Epidermal melanocyte (primary cell): Measurements from ENCODE around the gene MARK1.
"Not testable (repeated sequence)": the region's sequence is repeated elsewhere in the genome, so short reads cannot be mapped to it uniquely, and the experiment has no call there.

Experiments used
- DNase-seq: peaks from one replicate; pipeline ENCODE4 v3.0.0; 2011; ENCODE audit warnings: low spot score; ENCODE audit not compliant: insufficient read length

The MARK1 gene

DNA sequence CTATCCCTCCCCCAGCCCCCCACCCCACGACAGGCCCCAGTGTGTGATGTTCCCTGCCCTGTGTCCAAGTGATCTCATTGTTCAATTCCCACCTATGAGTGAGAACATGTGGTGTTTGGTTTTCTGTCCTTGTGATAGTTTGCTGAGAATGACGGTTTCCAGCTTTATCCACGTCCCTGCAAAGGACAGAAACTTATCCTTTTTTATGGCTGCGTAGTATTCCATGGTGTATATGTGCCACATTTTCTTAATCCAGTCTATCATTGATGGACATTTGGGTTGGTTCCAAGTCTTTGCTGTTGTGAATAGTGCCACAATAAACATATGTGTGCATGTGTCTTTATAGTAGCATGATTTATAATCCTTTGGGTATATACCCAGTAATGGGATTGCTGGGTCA, 77.7 kb downstream of the MARK1 start:
- not testable (repeated sequence) for DNase-seq

DNA sequence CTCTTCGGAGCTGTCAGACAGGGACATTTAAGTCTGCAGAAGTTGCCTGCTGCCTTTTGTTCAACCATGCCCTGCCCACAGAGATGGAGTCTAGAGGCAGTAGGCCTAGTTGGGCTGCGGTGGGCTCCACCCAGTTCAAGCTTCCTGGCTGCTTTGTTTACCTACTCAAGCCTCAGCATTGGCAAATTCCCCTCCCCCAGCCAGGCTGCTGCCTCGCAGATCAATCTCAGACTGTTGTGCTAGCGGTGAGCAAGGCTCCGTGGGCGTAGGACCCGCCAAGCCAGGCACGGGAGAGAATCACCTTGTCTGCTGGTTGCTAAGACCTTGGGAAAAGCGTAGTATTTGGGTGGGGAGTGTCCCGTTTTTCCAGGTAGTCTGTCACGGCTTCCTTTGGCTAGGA, 83.2 kb downstream of the MARK1 start:
- DNase-seq = not testable (repeated sequence)

DNA sequence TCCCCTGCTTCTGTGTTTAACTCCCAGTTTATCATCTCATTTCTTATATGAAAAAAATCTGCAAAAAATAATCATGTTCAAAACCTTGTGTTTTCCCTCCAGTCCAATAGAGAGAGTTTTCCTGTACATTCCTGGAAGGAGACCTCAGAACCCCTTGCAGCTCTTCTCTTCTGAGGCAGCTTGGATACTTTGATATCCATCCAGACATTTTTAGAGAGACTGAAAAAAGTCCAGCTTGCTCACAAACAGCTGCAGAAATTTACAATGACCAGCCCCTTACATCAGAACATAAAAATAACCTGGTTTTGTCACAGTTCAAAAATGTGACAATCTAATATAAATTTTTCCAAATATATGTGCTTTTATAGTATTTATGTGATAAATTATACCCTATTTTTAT, 88.9 kb downstream of the MARK1 start:
- no peak for DNase-seq

DNA sequence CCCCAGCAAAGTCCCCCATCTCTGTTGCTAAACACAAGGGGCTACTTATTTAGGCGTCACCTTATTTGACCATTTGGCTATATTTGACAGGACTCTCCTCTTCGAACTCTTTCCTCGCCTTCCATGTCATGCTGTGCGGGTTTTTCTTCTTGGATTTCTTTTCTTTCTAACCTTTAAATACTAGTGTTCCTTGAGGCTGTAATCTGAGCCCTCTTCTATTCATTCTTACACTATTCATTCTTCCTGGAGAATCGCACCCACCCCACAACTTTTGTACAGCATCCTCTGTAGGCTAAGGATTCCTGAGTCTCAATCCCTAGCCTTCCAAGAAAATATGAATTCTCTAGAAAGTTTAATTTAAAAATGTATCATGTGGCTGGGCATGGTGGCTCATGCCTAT, 100.5 kb downstream of the MARK1 start:
- DNase-seq = no peak

DNA sequence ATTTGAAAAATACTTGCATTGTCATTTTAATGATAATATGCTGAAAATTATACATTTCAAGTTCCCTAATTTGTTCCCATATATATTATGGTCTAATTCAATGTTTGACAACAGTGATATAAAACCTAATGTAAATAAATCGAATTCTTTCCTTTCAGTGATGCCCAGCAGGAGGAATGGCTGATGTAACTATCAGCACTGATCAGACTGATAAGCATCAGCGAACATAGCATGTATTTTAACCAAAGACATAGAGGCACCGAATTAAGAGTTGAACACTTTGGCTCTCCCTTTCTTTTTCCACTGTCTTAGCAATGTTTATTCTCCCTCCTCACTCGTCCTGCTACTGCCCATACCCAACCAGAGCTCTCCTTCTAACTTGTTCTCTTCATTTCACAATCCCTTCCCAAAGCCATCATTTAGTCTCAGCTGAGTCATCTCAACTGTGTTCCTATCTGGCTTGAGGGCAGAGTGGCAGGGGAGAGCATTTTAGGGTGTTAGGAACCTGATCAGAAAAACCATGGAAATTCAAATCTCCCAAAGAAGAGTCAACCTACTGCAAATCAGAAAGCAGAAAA, 103.4 kb downstream of the MARK1 start:
- no peak for DNase-seq

DNA sequence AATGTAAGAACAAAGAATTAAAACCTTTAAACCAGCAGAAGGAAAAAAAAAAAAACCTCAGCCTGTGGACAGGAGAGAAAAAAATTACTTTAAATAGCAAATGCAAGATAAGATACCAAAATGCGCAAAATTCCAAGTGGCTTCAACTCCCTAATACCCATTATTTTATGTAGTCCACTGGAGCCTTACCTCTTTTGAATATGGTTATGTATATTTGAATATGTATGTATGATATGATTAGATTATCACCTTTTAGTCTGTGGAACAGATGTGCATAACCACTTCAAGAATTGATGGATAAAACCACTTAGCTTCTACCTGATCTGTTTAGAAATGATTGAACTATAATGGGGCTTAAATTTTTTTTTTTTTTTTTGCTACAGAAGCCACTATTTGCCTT, 109.8 kb downstream of the MARK1 start:
- DNase-seq = no peak

DNA sequence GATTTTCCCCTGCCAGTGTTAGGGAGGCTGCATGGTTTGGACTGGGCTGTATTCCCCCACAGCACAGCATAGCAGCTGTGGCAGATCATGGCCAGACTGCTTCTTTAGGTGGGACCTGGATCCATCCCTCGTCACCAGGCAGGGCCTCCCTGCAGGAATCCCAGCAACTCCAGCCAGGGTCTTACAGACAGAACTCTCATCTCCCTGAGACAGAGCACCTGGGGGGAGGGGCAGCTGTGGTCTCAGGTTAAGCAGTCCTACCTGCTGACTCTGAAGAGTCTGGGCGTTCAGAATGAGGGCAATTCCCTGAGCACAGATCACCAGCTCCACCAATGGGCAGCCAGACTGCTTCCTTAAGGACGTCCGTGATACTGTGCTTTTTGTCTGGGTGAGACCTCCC, 114.3 kb downstream of the MARK1 start:
- DNase-seq = no peak

DNA sequence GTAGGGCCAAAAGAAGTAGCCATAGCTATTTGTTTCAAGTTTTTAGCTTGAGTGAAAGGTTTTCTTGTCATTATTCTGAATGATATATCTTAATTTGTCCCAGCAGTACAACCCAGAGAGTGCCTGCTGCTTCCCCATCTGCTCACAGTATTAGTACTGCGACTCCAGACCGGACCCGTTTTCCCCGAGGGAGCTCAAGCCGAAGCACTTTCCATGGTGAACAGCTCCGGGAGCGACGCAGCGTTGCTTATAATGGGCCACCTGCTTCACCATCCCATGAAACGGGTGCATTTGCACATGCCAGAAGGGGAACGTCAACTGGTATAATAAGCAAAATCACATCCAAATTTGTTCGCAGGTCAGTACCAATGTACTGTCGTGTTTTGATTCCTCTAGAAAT, 125.1 kb downstream of the MARK1 start:
- no peak for DNase-seq

DNA sequence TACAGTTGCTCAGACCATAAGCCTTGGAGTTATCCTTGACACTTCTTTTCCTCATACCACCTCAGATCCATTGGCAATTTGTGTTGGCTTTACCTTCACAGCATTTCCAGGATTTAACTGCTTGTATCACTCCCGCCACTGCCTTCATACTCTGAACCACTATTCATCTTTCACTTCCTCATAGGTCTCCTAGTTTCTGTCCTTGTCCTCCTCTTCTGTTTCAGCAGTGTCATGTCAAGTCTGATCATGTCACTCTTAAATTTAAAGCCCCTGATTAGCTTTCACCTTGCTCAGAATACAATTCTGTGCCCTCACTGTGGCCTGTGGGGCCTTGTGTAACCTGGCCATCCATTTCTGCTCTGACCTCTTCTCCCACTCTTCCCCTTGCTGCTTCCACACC, 127.6 kb downstream of the MARK1 start:
- DNase-seq = no peak

DNA sequence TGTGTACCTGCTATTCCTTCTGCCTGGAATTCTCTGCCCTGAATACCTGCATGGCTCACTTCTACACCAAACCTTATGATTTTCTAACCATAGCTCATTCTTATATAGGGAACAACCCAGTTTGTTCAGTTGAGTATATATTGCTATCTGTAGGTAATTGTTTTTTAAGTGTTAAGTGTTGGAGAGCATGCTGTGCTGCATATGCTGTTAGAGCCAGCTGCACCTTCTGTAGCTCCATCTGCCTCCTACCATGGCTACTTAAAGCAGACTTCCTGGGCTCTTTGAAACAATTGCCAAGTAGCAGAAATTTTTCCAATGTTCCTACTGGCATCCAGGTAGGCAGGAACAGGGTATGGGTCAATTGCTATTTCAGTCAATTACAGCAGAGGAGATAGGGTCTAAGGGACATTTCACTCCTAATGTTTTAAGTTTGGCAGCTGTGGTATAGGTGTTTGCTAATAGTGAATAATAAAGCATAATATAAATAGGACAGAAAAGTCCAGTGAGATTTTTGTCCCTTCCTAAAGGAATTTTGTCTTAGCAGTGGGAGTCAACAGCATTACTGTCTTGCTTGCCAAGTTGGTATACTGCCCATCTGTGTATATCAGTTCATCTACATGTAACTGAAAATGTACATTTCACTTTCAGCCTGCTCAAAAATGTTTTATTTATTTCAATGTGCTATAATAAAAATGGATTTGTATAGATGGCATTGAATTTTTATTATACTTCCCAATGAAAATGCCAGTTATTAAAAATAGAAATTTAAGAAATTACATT, 128.2 kb downstream of the MARK1 start:
- DNase-seq = no peak

DNA sequence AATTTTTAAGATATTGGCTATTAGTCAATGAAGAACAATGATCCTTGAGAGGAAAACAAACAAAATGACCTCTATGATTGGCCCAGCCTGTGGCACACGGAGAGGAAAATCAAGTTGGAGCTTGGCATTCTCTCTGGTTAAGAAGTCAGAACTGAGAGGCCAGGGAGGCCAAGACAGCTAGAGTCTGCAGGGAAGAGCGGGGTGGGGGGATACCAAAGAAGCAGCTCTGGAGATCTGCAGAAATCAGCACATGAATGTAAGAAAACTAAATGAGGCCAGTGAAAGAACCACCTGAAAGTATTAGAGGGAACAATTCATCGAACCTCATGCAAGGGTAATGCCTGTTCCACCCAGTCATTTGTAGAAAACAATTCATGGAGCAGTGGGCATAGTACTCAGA, 138.4 kb downstream of the MARK1 start:
- no peak for DNase-seq

DNA sequence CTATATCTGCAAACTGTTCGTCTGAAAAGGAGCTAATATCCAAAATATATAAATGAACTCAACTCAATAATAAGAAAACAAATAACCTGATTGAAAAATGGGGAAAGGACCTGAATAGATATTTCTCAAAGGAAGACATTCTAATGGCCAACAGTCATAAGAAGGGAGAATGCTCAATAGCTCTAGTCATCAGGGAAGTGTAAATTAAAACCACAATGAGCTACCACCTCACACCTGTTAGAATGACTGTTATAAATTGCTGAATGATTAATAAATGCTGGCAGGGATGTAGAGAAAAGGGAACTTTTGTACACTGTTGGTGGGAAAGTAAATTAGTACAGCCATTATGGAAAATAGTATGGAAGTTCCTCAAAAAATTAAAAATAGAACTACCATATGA, 141.1 kb downstream of the MARK1 start:
- no peak for DNase-seq

DNA sequence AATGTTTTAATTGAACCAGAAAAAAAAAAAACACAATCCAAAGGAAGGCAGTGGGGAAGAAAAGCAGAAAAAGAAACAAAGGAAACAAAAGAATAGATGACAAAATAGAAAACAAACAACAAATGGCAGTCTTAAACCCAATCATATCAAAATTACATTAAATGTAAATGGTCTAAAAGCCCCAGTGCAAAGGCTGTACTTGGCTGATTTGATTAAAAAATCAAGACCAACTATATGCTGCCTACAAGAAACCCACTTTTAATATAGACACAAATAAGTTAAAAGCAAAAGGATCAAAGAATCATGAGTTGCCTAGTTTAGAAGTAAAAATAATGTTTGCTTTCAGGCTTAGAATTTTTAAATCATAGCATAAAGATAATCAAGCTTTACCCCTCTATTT, 142.4 kb downstream of the MARK1 start:
- DNase-seq = no peak

DNA sequence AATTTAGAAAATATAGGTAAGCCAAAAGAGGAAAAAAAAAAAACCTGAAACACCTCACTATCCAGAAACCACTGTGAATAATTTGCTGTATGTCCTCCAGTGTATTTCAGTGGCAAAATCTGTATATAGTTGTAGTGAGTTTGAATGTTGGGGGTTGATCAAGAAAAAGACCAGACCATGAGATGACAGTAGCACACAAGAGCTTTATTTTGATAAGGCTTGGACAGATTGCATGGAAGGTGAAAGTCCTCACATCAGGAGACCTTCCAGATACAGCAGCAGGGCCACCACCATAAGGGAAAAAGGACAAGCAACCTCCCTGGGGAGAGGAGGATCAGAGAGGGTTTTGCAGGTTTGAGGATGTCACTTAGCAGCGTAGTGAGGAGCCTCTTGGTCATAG, 146.0 kb downstream of the MARK1 start:
- no peak for DNase-seq

DNA sequence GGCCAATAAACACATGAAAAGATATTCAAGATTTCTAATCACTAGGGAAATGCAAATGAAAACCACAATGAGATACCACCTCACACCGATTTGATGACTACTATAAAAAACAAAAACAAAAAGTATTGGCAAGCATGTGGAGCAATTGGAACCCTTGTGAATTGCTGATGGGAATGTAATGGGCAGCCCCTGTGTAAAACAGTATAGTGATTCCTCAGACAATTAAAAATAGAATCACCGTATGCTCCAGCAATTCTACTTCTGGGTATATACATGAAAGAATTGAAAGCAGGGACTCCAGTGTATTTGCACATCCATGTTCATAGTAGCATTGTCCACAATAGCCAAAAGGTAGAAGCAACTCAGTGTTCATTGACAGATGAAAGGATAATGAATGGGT, 149.3 kb downstream of the MARK1 start:
- DNase-seq = no peak

DNA sequence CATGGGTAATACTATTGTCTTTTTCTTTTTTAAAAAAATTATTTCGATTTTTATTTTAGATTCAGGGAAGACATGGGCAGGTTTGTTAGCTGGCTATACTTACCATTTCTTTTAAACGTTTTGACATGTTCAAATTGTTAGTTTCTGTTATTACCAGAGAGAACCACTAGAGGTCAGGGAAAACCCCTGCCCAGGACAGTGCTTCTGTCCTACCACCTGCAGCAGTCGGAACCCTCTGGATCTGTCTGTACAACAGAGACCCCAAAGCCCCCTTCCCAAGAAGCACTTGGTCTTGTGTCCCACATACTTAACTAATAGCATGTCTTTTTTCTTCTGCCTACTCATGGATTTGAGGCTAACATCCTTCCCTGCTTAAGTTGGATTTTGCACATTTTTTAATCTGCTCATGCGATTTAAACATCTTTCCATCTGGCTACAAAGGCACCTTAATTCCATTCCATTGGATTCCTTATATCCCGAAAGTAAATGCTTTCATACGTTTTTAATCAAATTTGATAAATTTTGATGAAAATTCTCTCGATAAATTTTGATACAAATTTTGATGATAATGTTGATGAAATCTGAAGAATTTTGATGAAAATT, 152.2 kb downstream of the MARK1 start:
- no peak for DNase-seq

DNA sequence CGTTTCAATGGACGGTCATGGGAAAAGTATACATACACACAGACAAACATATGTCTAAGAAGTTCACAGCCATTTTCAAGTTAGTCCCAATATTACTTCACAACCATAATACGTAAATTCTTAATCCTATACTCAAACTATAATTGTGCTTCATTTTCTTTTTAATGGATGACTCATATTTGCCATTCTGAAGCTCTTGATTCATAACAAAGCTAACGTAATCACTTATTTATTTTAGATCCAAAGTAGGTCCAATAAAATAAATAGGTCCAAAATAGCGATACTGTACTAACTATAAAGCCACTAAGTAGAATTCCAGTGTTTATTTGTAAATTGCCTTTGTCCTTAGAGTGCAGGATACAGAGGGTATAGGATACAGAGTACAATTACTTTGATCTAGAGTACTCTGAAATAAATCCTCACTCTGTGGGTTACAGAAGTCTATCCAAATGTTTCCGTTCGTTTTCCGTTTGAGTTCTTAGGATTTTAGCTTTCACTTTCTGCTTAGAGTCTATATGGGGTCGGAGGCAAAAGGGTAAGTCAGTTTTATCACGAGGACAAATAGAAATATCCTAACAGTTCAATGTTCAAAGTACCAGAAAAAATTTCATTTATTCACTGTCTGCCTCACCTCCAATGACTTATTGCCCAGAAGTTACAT, 153.4 kb downstream of the MARK1 start:
- DNase-seq = no peak

DNA sequence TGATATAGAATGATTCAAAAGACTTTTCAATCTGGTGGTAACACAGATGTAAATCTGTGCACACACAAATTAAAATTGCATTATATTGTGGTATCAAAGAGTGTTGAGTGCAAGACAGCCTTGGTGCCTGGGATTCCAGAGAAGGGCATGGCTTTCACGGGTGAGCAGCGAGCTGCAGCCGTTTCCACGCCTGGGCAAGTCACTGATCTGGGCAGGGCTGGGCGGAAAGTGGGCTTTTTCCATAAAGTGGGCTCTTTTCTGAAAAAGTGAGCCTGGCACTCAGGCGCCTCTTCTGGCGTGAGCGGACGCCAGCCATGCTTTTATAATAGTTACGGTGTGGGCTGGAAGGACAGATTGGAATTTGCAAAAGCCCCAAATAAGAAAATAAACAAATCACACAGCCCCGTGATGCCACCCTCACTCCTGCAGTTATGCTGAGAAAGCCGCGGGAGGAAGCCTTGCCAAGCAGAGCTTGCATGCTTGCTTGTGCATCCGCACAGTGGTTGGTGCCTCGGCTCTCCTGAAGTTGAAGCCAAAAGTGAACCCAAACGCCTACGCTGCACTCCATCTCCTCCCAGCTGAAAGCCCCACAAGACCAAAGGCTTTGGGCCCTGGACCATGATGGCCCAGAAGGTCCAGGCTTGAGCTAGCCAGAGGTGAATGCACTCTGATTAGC, 155.1 kb downstream of the MARK1 start:
- DNase-seq = no peak

DNA sequence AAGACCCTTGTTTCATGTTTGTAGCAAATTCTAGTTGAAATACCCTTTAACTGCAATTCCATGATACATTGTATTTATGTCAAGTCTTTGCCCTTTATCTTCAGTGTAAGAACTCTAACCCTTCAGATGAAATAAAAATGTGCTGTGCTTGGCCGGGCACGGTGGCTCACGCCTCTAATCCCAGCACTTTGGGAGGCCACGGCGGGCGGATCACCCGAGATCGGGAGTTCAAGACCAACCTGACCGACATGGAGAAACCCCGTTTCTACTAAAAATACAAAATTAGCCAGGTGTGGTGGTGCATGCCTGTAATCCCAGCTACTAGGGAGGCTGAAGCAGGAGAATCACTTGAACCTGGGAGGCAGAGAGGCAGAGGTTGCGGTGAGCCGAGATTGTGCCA, 155.8 kb downstream of the MARK1 start:
- DNase-seq = not testable (repeated sequence)

DNA sequence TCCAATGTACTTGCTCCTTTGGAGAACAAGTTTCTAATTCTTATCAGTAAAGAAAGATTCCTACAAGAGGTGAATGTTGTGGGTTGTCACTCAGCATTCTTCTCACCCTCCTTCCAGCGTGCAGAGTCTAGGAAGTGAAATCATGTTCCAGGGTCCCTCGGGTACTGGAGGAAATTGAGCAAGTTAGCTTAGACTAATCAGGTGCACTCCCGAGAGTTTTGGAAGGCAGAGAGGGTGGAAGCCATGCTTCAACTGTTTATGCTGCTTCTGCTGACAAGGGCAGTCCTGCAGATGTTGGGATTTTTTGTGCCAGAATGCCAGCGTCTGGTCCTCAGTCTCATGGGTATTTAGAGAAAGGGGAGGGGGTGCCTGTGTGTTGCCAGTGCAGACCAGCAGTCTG, 157.0 kb downstream of the MARK1 start:
- DNase-seq = no peak

DNA sequence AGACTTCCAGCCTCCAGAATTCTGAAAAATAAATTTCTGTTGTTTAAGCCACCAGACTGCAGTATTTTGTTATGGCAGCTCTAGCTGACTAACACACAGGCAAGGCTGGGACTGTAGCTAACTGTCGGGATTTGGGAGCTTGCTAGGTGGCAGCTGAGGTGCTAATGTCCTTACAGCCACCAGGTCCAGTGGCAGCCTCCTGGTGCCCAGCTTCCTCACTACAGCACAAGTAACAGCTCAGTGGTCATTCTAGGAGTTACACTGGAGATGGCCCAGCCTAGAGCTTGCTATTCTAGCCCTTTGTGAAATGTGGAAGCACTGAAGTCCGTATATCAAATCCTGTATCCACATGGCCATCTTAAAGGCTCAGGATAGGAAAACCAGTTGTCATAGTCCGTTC, 157.9 kb downstream of the MARK1 start:
- DNase-seq = no peak

DNA sequence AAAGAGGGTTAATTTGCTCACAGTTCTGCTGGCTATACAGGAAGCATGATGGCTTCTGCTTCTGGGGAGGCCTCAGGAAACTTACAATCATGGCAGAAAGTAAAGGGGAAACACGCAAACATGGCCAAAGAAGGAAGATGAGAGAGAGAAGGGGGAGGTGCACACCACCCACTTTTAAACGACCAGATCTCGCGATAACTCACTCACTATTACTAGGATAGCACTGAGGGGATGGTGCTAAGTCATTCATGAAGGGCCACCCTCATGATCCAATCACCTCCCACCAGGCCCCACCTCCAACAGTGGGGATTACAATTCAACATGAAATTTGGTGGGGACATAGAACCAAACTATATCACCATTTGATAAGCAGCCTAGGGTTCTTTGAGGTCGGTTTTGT, 159.9 kb downstream of the MARK1 start:
- no peak for DNase-seq
